ENCODE measurements around the gene ARHGAP40.

Gene ARHGAP40

DNA sequence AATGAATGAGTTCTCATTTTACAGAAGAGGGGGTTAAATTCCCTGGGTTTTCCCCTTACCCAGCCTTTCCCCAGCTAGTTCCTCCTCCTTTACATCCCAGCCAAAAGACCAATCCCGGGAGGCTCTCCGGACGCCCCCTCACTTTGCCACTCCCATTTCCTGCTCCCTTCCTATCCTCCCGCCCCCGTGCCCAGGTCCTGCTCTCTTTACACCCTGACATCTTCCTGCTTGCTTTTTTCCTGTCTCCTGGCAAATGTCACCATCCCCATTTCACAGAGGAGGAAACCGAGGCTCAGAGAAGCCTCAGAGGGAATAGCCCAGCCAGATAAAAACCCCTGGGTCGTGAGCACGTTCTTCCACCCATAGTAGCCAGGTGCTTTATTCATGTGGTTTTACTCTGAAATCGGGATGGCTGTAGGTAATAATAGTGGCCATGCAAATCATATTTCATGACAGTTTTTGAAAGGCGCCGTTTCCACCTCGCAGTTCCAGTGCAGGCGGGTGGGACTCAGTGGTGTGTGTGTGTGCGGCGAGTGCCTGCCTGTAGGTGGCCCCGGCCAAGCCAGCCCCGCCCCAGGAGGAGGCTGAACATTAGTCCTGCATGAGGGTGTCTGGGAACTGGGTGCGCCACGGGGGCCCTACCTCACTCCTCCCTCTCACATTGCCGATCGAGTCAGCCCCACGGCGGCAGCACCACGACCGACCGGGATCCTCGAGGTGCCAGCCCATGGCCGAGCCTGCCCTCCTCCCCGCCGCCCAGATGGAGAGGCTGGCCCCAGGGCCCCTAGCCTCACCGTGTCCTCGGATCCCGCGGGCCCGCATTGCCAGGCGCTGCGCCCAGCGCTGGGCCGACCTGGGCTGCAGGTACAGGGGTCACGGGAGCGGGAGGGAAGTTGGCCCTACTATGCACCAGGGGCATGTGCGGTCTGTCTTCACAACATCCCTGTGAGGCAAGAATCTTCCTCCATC lies at the start of gene ARHGAP40:
Gene ARHGAP40, plus strand, starts transcription at position 594 of the 969 bp plus-strand sequence.
- peaks cover 12% of the 10 kb centered on the region for H3K27me3 ChIP-seq (ENCODE audit: insufficient read depth, low read length, poor library complexity)
- H3K36me3 ChIP-seq (ENCODE audit: insufficient read depth, low read length), result no peaks in the 10 kb centered on the region
- TF ChIP-seq, protein P1, sequence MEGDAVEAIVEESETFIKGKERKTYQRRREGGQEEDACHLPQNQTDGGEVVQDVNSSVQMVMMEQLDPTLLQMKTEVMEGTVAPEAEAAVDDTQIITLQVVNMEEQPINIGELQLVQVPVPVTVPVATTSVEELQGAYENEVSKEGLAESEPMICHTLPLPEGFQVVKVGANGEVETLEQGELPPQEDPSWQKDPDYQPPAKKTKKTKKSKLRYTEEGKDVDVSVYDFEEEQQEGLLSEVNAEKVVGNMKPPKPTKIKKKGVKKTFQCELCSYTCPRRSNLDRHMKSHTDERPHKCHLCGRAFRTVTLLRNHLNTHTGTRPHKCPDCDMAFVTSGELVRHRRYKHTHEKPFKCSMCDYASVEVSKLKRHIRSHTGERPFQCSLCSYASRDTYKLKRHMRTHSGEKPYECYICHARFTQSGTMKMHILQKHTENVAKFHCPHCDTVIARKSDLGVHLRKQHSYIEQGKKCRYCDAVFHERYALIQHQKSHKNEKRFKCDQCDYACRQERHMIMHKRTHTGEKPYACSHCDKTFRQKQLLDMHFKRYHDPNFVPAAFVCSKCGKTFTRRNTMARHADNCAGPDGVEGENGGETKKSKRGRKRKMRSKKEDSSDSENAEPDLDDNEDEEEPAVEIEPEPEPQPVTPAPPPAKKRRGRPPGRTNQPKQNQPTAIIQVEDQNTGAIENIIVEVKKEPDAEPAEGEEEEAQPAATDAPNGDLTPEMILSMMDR (IDR thresholded peaks at IDR 0.05; ENCODE audit: borderline replicate concordance, extremely low read depth, low read length, poor library complexity, severe bottlenecking), result no peak
- no peak for TF ChIP-seq EZH2 (IDR thresholded peaks at IDR 0.05; ENCODE audit: borderline replicate concordance, low read depth, low read length, severe bottlenecking)
- H3K9me3 ChIP-seq (ENCODE audit: insufficient read depth, low read length, severe bottlenecking), result no peaks in the 10 kb centered on the region
- ATAC-seq (ENCODE audit: insufficient read depth, low read depth) (no peak; the same call in 2 of the 3 replicates), DNase-seq (no peak)
- no peaks in the 10 kb centered on the region for H3K4me1 ChIP-seq (ENCODE audit: insufficient read depth, low read length)
- no peak within 1 kb of the TSS for H3K4me2 ChIP-seq (ENCODE audit: insufficient read depth, low read length)
- H3K9ac ChIP-seq (ENCODE audit: low read depth, low read length), result no peak within 1 kb of the TSS
- H2AFZ ChIP-seq (ENCODE audit: low read depth, low read length), result no peak within 1 kb of the TSS
- no peak within 1 kb of the TSS for H3K27ac ChIP-seq (ENCODE audit: low read length)
- no peak within 1 kb of the TSS for H3K4me3 ChIP-seq (ENCODE audit: low read depth in 1 of 2, low read length in 2 of 2)
- H3K79me2 ChIP-seq (ENCODE audit: insufficient read depth, low read length), result no peaks in the 10 kb centered on the region
- H4K20me1 ChIP-seq (ENCODE audit: insufficient read depth, low read length), result no peaks in the 10 kb centered on the region

DNA sequence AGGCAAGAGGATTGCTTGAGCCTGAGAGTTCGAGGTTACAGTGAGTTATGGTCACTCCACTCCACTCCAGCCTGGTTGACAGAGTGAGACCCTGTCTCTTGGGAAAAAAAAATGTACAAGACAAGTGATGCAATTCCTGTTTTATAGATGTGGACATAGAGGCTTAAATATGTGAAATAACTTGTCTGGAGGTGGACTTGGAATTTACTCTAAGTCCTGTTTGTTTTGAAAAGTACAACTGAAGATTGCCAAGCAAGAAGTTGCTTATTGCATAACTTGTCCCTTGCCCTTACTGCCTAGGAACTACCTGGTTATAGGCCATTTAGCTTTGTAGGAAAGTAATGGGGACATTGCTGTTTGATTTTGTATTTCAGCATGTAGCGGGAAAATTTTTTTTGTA lies 46.6 kb upstream of the ARHGAP40 start:
- DNase-seq (no peak), ATAC-seq (ENCODE audit: insufficient read depth, low read depth) (no peak)
- no peak overlapping the region for H3K27ac ChIP-seq (ENCODE audit: low read length)
- no peaks in the 10 kb centered on the region for H3K79me2 ChIP-seq (ENCODE audit: insufficient read depth, low read length)
- H2AFZ ChIP-seq (ENCODE audit: low read depth, low read length), result no peak overlapping the region
- H3K4me2 ChIP-seq (ENCODE audit: insufficient read depth, low read length), result no peak overlapping the region
- H3K9ac ChIP-seq (ENCODE audit: low read depth, low read length), result no peak overlapping the region
- no peak overlapping the region for H3K4me3 ChIP-seq (ENCODE audit: low read depth in 1 of 2, low read length in 2 of 2)
- no peaks in the 10 kb centered on the region for H3K9me3 ChIP-seq (ENCODE audit: insufficient read depth, low read length, severe bottlenecking)
- TF ChIP-seq, protein P1 (IDR thresholded peaks at IDR 0.05; ENCODE audit: borderline replicate concordance, extremely low read depth, low read length, poor library complexity, severe bottlenecking), result no peak
- no peak for TF ChIP-seq EZH2 (IDR thresholded peaks at IDR 0.05; ENCODE audit: borderline replicate concordance, low read depth, low read length, severe bottlenecking)
- H3K4me1 ChIP-seq (ENCODE audit: insufficient read depth, low read length), result no peaks in the 10 kb centered on the region
- H3K27me3 ChIP-seq (ENCODE audit: insufficient read depth, low read length, poor library complexity), result no peaks in the 10 kb centered on the region
- H3K36me3 ChIP-seq (ENCODE audit: insufficient read depth, low read length), result peaks cover 98% of the 10 kb centered on the region
- H4K20me1 ChIP-seq (ENCODE audit: insufficient read depth, low read length), result no peaks in the 10 kb centered on the region

DNA sequence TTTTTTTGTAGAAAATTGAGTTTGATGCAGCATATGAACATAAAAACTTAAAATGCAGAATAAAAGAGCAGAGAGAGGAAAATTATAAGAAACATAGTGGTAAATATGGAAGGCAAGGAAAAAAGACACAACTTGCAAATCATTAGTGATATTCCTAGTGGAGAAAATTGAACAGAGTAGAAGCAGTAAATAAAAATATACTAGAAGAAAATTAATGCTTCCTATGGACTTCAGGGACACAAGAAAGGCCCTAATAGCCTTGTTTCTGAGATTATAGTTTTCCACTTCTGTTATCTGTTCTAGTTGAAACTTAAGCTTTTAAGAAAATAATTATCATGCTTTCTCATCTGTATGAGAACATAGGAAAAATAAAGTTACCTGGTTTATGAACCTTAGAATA lies 46.2 kb upstream of the ARHGAP40 start:
- Histone ChIP-seq H3K79me2 (ENCODE audit: insufficient read depth, low read length) (no peaks in the 10 kb centered on the region), H3K36me3 (ENCODE audit: insufficient read depth, low read length) (peaks cover 98% of the 10 kb centered on the region), H3K9ac (ENCODE audit: low read depth, low read length) (no peak overlapping the region), H3K27ac (ENCODE audit: low read length) (no peak overlapping the region), H3K4me2 (ENCODE audit: insufficient read depth, low read length) (no peak overlapping the region), H3K4me3 (ENCODE audit: low read depth in 1 of 2, low read length in 2 of 2) (no peak overlapping the region), H3K4me1 (ENCODE audit: insufficient read depth, low read length) (no peaks in the 10 kb centered on the region), H4K20me1 (ENCODE audit: insufficient read depth, low read length) (no peaks in the 10 kb centered on the region), H3K9me3 (ENCODE audit: insufficient read depth, low read length, severe bottlenecking) (no peaks in the 10 kb centered on the region), H2AFZ (ENCODE audit: low read depth, low read length) (no peak overlapping the region), H3K27me3 (ENCODE audit: insufficient read depth, low read length, poor library complexity) (no peaks in the 10 kb centered on the region)
- ATAC-seq (ENCODE audit: insufficient read depth, low read depth) (no peak), DNase-seq (no peak)
- TF ChIP-seq, protein P1 (IDR thresholded peaks at IDR 0.05; ENCODE audit: borderline replicate concordance, extremely low read depth, low read length, poor library complexity, severe bottlenecking), result no peak
- no peak for TF ChIP-seq EZH2 (IDR thresholded peaks at IDR 0.05; ENCODE audit: borderline replicate concordance, low read depth, low read length, severe bottlenecking)
